ENCODE results near the gene OR7D2. TPM values are rescaled to one million over a fixed set of nuclear protein-coding genes. Genes with fewer than 3 reads are reported as not detected.

The OR7D2 gene
- total RNA-seq, 1 experiment from 2014 or later = 0.07 TPM

Other genes starting within 250 kb of the OR7D2 start
- gene MUC16, start 168.6 kb upstream of the OR7D2 start, total RNA-seq (2021; ENCODE audit: unreplicated experiment) = 0.12 TPM
- gene OR1M1, start 91.9 kb upstream of the OR7D2 start, total RNA-seq (2021; ENCODE audit: unreplicated experiment) = not detected
- gene OR7G2, start 71.5 kb upstream of the OR7D2 start, total RNA-seq (2021; ENCODE audit: unreplicated experiment) = not detected
- not detected for gene OR7G1, start 63.2 kb upstream of the OR7D2 start, total RNA-seq (2021; ENCODE audit: unreplicated experiment)
- not detected for gene OR7G3, start 52.0 kb upstream of the OR7D2 start, total RNA-seq (2021; ENCODE audit: unreplicated experiment)
- gene ZNF317, start 38.6 kb upstream of the OR7D2 start, total RNA-seq (2021; ENCODE audit: unreplicated experiment) = 39.8 TPM
- gene OR7D4, start 40.6 kb downstream of the OR7D2 start, total RNA-seq (2021; ENCODE audit: unreplicated experiment) = not detected
- not detected for gene OR7E24, start 72.0 kb downstream of the OR7D2 start, total RNA-seq (2021; ENCODE audit: unreplicated experiment)
- gene ZNF699, start 130.9 kb downstream of the OR7D2 start, total RNA-seq (2021; ENCODE audit: unreplicated experiment) = 7.8 TPM
- gene ZNF559, start 145.2 kb downstream of the OR7D2 start, total RNA-seq (2021; ENCODE audit: unreplicated experiment) = 10.9 TPM
- gene ZNF177, start 184.0 kb downstream of the OR7D2 start, total RNA-seq (2021; ENCODE audit: unreplicated experiment) = 1.2 TPM

All from HCT116 (cell line).